GM18873 (cell line): ENCODE measurements around the gene SZT2.

Experiments
- ATAC-seq: cut with Tn5 transposase; IDR thresholded peaks from one replicate; pipeline ENCODE4 v1.9.1; 2021; ENCODE audit warnings: mild to moderate bottlenecking, moderate library complexity, moderate number of reproducible peaks; ENCODE audit not compliant: unreplicated experiment, low FRiP score

SZT2 gene

GRCh38 chr1:43389326-43390313 is at the start of gene SZT2, which contains the start of gene MED8:
TSS of gene SZT2 (plus strand) at chr1:43389899. CDS start at chr1:43389969, 70 bp downstream.
TSS of gene MED8 (minus strand) at chr1:43389800. CDS start at chr1:43389764, 36 bp downstream.
- peak; percentile 79 for ATAC-seq

- ATAC-seq, result no peak
These were observed 49.1 kb upstream of the SZT2 start for GRCh38 chr1:43340559-43340958.

- ATAC-seq, result no peak
These were observed 45.3 kb upstream of the SZT2 start for GRCh38 chr1:43344267-43344850.

- ATAC-seq, result no peak
These were observed 44.6 kb upstream of the SZT2 start for GRCh38 chr1:43345120-43345519.

- no peak for ATAC-seq
These were observed 43.1 kb upstream of the SZT2 start for GRCh38 chr1:43346636-43347035.

GRCh38 chr1:43348343-43348808 is 41.3 kb upstream of the SZT2 start:
- no peak for ATAC-seq

GRCh38 chr1:43348809-43349593 is 40.7 kb upstream of the SZT2 start:
- peak; percentile 52 for ATAC-seq

GRCh38 chr1:43349594-43350306 is 39.9 kb upstream of the SZT2 start:
- no peak for ATAC-seq

- ATAC-seq, result no peak
These were observed 38.7 kb upstream of the SZT2 start for GRCh38 chr1:43350976-43351375.

- no peak for ATAC-seq
These were observed 38.0 kb upstream of the SZT2 start for GRCh38 chr1:43351421-43352350.

GRCh38 chr1:43352351-43352705 is 37.4 kb upstream of the SZT2 start:
- ATAC-seq, result no peak

GRCh38 chr1:43352881-43353280 is 36.8 kb upstream of the SZT2 start:
- ATAC-seq, result no peak

- no peak for ATAC-seq
These were observed 35.2 kb upstream of the SZT2 start for GRCh38 chr1:43354471-43354870.

- ATAC-seq, result no peak
These were observed 34.8 kb upstream of the SZT2 start for GRCh38 chr1:43354936-43355335.

GRCh38 chr1:43357251-43357650 is 32.4 kb upstream of the SZT2 start:
- ATAC-seq, result no peak

- no peak for ATAC-seq
These were observed 31.5 kb upstream of the SZT2 start for GRCh38 chr1:43358121-43358745.

- ATAC-seq, result peak; percentile 91
These were observed 30.7 kb upstream of the SZT2 start, which contains the start of gene CDC20 for GRCh38 chr1:43358746-43359693. TSS of gene CDC20 (plus strand) at chr1:43358981. CDS start at chr1:43359216, 235 bp downstream.
